Gastroesophageal sphincter (tissue), 4 donors: Measurements from ENCODE around the gene CCNL1. TPM values are rescaled to one million over a fixed set of nuclear protein-coding genes. Genes with fewer than 3 reads are reported as not detected.

ENCODE experiments used
- ATAC-seq: fragments of 150-250 bp; one replicate; pipeline ENCODE4 v1.9.1; 2016; ENCODE audit warnings: mild to moderate bottlenecking, moderate library complexity
- H3K27ac ChIP-seq, 4 donors: fragments of 200-600 bp; sonication (generic) in 3 of 4; 1 replicate in 3 of 4; 2 replicates in 1 of 4; pipeline ENCODE4 v1.5.1; 2016 to 2019
- H3K27me3 ChIP-seq: fragments of 200-600 bp; sonication (generic); one replicate; pipeline ENCODE4 v1.5.1; 2019
- H3K36me3 ChIP-seq, 2 donors: fragments of 200-600 bp; sonication (generic); one replicate each; pipeline ENCODE4 v1.5.1; 2019; ENCODE audit warnings: control low read depth in 1 of 2
- H3K4me1 ChIP-seq, 3 donors: fragments of 200-600 bp; sonication (generic); 1 replicate in 2 of 3; 2 replicates in 1 of 3; pipeline ENCODE4 v1.5.1; 2016 to 2019; ENCODE audit warnings: control low read depth in 2 of 3
- H3K4me3 ChIP-seq, 2 donors: fragments of 200-600 bp; sonication (generic); one replicate each; pipeline ENCODE4 v1.5.1; 2019; ENCODE audit warnings: mild to moderate bottlenecking in 1 of 2, moderate library complexity in 1 of 2
- H3K9me3 ChIP-seq, 3 donors: fragments of 200-600 bp; sonication (generic); one replicate each; pipeline ENCODE4 v1.5.1; 2017 to 2019; ENCODE audit warnings: control low read depth in 2 of 3
- EP300 ChIP-seq: sonication (generic); formaldehyde crosslinking; IDR thresholded peaks from one replicate; pipeline ENCODE4 v1.6.1; 2017; ENCODE audit warnings: antibody characterized with exemption, mild to moderate bottlenecking
- POLR2A ChIP-seq, 2 donors: fragments of 450-650 bp; IDR thresholded peaks; one replicate each; pipeline ENCODE4 v1.6.1; 2017; ENCODE audit warnings: antibody characterized with exemption in 2 of 2, mild to moderate bottlenecking in 2 of 2, moderate library complexity in 1 of 2
- POLR2AphosphoS5 ChIP-seq: sonication (generic); formaldehyde crosslinking; IDR thresholded peaks from one replicate; pipeline ENCODE4 v1.6.1; 2017; ENCODE audit warnings: antibody characterized with exemption
- WGBS, 2 donors: methylation state at CpG; one replicate each; pipeline ENCODE4 v1.1.5; 2018; ENCODE audit warnings: low coverage in 1 of 2; 5-methylcytosine and 5-hydroxymethylcytosine counted together
- total RNA-seq, 4 donors: library from RNA; depleted of rRNA; stranded (reverse); fragments of >200 nt; gene quantifications; one replicate each; pipeline ENCODE4 v1.1.0, GENCODE V29; 2016
- TF ChIP-seq, protein P1 (sequence below), 4 experiments: fragments of 200-600 bp in 2 of 4; fragments of 450-650 bp in 2 of 4; sonication (generic) in 1 of 4; IDR thresholded peaks; one replicate each; pipeline ENCODE4 v1.5.1; 2017 to 2019; ENCODE audit warnings: antibody characterized with exemption in 4 of 4, mild to moderate bottlenecking in 2 of 4, moderate library complexity in 2 of 4

Gene CCNL1
- total RNA-seq, 4 donors from 2014 or later: 32.7 to 211 (median 92.6) TPM

DNA sequence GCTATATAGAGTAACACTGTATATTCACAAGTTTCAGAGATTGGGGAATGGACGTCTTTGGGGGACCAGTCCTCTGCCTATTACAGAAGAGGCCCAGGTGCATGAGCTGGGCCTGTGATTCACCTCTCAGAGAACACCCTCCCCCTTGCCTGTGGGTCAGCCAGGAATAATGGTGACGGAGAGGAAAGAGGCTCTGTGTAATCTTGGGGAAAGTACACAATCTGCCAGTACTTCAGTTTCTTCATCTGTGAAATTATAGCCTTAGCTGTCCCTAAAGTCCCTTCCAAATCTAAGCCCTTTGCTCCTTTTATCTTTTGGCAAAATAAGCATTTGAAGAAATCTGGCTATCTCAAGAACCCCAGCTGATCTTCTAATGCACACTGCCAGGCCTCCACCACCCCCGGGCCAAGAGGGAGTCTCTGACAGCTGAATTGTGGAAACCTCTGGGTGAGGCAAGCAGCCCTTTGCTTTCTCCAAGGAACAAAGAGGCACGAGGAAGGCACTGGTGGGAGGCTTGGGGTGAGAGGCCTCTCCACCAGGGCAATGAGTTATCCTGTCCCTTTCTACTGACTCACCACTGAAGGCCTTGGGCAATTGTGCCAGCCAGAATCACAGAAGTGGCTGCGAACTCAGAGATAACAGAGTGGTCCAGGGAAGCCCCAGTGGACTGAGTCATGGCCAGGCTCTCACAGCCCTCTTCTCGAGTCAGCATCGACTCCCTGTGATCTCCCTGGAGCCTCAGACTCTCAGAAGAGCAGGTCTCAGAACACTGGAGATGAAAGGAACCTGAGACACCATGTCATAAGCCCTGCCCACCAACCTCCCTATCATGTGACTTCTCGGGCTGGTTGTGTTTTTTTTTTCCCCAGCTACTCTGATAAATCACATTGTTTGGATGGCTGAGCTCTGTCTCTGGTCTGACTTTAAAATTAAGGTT, 31.8 kb downstream of the CCNL1 start:
- Histone ChIP-seq H3K4me3 (no peak overlapping the region), H3K4me1 (peaks cover 0 to 40% (median 8%) of the 10 kb centered on the region in 3 donors), H3K9me3 (no peaks in the 10 kb centered on the region), H3K36me3 (no peaks in the 10 kb centered on the region), H3K27ac (peak overlapping the region in 3 of 4 donors; percentile 67 to 78 (median 74)), H3K27me3 (no peaks in the 10 kb centered on the region)
- TF ChIP-seq, protein P1, sequence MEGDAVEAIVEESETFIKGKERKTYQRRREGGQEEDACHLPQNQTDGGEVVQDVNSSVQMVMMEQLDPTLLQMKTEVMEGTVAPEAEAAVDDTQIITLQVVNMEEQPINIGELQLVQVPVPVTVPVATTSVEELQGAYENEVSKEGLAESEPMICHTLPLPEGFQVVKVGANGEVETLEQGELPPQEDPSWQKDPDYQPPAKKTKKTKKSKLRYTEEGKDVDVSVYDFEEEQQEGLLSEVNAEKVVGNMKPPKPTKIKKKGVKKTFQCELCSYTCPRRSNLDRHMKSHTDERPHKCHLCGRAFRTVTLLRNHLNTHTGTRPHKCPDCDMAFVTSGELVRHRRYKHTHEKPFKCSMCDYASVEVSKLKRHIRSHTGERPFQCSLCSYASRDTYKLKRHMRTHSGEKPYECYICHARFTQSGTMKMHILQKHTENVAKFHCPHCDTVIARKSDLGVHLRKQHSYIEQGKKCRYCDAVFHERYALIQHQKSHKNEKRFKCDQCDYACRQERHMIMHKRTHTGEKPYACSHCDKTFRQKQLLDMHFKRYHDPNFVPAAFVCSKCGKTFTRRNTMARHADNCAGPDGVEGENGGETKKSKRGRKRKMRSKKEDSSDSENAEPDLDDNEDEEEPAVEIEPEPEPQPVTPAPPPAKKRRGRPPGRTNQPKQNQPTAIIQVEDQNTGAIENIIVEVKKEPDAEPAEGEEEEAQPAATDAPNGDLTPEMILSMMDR (IDR thresholded peaks at IDR 0.05): no peak
- no peak for TF ChIP-seq EP300
- peak; percentile 28 for TF ChIP-seq POLR2AphosphoS5
- no peak for TF ChIP-seq POLR2A (IDR thresholded peaks at IDR 0.05)
- 43 to 63% methylated on average over 2 to 5 of the region's 8 CpGs for WGBS, 2 donors
- ATAC-seq: peak; percentile 66

DNA sequence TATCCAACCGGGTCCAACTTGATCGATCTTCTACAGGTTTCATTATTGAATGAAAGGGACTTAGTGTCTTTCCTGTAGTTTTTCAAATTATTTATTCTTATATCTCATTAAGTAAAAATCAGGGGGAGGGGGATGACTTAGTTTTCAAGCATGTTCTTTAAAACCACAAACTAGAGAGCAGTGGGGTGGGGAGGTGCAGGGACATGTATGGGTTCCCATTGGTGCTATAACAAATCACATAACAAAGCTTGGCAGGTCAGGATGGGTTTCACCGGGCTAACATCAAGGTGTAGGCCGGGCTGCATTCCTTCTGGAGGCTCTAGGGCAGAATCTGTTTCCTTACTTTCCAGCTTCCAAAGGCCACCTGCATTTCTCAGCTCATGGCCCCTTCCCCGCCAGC, 32.7 kb downstream of the CCNL1 start:
- Histone ChIP-seq H3K4me3 (no peak overlapping the region), H3K27ac (peak overlapping the region in 2 of 4 donors; percentile 26 to 67), H3K36me3 (no peaks in the 10 kb centered on the region), H3K27me3 (no peaks in the 10 kb centered on the region), H3K9me3 (no peaks in the 10 kb centered on the region), H3K4me1 (peaks cover 0 to 35% (median 8%) of the 10 kb centered on the region in 3 donors)
- no peak for ATAC-seq
- WGBS, 2 donors: 95 to 96% methylated on average over 4 to 5 of the region's 5 CpGs
- no peak for TF ChIP-seq POLR2AphosphoS5
- TF ChIP-seq, protein P1 (IDR thresholded peaks at IDR 0.05): no peak
- TF ChIP-seq POLR2A (IDR thresholded peaks at IDR 0.05): no peak
- no peak for TF ChIP-seq EP300

DNA sequence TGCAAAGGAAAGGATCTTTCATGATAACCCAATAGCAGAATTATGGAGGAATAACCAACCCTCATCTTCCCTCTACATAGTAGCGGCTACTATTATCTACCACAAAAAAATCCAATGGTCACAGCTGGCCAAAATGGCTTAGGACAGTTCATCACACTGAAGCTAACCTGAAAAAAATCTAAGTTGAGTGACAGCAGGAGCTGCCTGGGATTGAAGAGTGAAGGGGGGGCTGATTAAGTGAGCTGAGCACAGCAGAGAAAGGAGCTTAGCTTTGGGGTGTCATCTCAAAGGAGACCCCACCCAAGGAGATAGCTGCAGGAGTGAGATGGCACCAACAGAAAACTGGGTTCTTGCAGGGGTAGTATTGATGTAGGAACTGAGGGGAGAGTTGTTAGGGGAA, 33.6 kb downstream of the CCNL1 start:
- no peaks in the 10 kb centered on the region for H3K27me3 ChIP-seq
- no peaks in the 10 kb centered on the region for H3K9me3 ChIP-seq
- H3K4me1 ChIP-seq: peaks cover 0 to 34% (median 8%) of the 10 kb centered on the region in 3 donors
- WGBS, 2 donors: 100% methylated on average over 1 of the region's 1 CpG; no CpG with 5 or more reads in 1 of the 2 donors
- TF ChIP-seq EP300: no peak
- no peak for TF ChIP-seq POLR2A (IDR thresholded peaks at IDR 0.05)
- no peak for TF ChIP-seq POLR2AphosphoS5
- TF ChIP-seq, protein P1 (IDR thresholded peaks at IDR 0.05): no peak
- H3K36me3 ChIP-seq: no peaks in the 10 kb centered on the region
- no peak for ATAC-seq
- H3K4me3 ChIP-seq: no peak overlapping the region
- H3K27ac ChIP-seq: no peak overlapping the region

DNA sequence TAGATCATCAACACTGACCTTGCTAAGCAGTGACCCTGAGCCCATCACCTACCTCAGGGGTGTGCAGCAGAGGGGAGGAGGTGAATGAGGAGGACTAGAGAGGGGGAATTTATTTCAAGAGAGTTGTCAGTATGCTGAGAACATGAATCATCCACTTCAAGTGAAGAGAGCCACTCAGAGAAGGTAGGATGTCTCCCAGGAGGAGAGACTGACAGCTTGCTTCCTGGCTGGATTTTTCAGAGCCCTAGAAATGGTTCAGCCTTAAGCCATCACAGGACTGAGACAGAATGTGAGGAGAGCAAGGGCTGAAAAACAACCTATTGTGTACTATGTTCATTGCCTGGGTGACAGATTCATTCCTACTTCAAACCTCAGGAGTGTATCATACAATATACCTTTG, 34.8 kb downstream of the CCNL1 start:
- Histone ChIP-seq H3K36me3 (no peaks in the 10 kb centered on the region), H3K27ac (no peak overlapping the region), H3K9me3 (no peaks in the 10 kb centered on the region), H3K4me1 (peaks cover 0 to 22% (median under 1%) of the 10 kb centered on the region in 3 donors), H3K27me3 (no peaks in the 10 kb centered on the region), H3K4me3 (no peak overlapping the region)
- ATAC-seq: no peak
- TF ChIP-seq EP300 (no peak), POLR2A (IDR thresholded peaks at IDR 0.05) (no peak), POLR2AphosphoS5 (no peak)
- TF ChIP-seq, protein P1 (IDR thresholded peaks at IDR 0.05): no peak

DNA sequence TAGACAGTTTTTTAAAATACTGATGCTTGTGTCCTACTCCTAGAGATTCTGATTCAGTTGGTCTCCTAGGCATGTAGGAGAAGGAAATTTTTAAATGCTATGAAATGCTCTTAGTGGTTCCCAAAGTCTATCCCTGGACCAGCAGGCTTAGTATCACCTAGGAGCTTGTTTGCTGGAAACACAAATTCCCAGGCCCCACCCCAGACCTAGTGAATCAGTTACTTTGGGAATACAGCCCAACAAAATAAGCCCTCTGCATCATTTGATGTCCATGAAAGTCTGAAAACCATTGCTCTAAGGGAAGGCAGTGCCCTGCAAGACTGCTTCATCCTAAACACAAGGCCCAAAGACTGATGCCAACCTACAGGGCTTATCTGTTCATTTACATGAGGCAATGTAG, 36.3 kb downstream of the CCNL1 start:
- ATAC-seq: no peak
- Histone ChIP-seq H3K36me3 (no peaks in the 10 kb centered on the region), H3K4me3 (no peak overlapping the region), H3K27ac (no peak overlapping the region), H3K9me3 (no peaks in the 10 kb centered on the region), H3K27me3 (no peaks in the 10 kb centered on the region), H3K4me1 (peaks cover 0 to 7% (median 0%) of the 10 kb centered on the region in 3 donors)
- TF ChIP-seq EP300 (no peak), POLR2A (IDR thresholded peaks at IDR 0.05) (no peak), POLR2AphosphoS5 (no peak)
- TF ChIP-seq, protein P1 (IDR thresholded peaks at IDR 0.05): no peak
